Nucleus accumbens (tissue), 56 donors: ENCODE data around the gene SLC30A10.
"Not testable (repeated sequence)": the region's sequence is repeated elsewhere in the genome, so short reads cannot be mapped to it uniquely, and the experiment has no call there.

Source experiments
- DNase-seq, 56 donors: peaks; one replicate each; lab custom pipeline; 2025; lab: John Stamatoyannopoulos, UW

Gene SLC30A10

DNA sequence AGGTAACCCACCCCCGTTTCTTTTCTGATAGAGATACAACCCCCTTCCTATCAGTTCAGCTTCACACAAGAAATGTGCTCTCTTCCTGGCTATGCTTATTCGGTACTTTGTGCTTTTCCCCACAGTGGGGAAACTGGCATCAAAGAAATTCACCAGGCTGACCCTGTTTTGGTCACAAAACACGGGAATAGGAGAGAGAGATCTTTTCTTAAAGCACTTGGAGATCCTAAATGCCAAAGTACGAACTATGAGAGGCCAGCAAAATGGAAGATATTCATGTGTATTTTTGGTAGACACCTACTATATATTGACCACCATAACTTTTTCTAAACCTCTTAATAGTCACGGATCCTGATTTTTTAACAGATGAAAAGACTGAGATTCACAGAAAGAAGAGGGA, 30.0 kb downstream of the SLC30A10 start:
- DNase-seq, result no peak

DNA sequence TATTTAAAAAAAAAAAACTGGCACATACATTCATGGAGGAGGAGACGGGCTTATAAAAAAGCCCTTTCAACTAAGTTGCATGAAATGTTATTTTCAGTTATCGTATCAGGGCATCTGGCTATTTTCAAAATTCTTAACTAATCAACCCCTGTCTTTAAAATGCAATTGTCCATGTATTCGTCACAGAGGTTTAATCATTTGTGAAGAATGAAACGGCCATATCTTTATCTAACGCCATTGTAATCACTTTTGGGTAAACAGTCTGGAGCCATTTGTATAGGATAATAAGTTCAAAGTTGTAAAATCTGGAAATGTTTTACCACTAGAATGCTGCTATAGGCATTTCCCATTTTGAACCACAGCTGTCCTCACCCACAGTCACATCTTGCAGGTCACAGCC, 30.4 kb downstream of the SLC30A10 start:
- no peak for DNase-seq

DNA sequence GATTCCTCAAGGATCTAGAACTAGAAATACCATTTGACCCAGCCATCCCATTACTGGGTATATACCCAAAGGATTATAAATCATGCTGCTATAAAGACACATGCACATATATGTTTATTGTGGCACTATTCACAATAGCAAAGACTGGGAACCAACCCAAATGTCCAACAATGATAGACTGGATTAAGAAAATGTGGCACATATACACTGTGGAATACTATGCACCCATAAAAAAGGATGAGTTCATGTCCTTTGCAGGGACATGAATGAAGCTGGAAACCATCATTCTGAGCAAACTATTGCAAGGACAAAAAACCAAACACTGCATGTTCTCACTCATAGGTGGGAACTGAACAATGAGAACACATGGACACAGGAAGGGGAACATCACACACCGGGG, 36.1 kb downstream of the SLC30A10 start:
- DNase-seq, result not testable (repeated sequence)

DNA sequence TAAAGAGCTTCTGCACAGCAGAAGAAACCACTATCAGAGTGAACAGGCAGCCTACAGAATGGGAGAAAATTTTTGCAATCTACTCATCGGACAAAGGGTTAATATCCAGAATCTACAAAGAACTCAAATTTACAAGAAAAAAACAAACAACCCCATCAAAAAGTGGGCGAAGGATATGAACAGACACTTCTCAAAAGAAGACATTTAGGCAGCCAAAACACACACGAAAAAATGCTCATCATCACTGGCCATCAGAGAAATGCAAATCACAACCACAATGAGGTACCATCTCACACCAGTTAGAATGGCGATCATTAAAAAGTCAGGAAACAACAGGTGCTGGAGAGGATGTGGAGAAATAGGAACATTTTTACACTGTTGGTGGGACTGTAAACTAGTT, 36.5 kb downstream of the SLC30A10 start:
- DNase-seq, result not testable (repeated sequence)

DNA sequence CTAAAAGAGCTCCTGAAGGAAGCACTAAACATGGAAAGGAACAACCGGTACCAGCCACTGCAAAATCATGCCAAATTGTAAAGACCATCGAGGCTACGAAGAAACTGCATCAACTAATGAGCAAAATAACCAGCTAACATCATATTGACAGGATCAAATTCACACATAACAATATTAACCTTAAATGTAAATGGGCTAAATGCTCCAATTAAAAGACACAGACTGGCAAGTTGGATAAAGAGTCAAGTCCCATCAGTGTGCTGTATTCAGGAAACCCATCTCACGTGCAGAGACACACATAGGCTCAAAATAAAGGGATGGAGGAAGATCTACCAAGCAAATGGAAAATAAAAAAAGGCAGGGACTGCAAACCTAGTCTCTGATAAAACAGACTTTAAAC, 39.7 kb downstream of the SLC30A10 start:
- not testable (repeated sequence) for DNase-seq

DNA sequence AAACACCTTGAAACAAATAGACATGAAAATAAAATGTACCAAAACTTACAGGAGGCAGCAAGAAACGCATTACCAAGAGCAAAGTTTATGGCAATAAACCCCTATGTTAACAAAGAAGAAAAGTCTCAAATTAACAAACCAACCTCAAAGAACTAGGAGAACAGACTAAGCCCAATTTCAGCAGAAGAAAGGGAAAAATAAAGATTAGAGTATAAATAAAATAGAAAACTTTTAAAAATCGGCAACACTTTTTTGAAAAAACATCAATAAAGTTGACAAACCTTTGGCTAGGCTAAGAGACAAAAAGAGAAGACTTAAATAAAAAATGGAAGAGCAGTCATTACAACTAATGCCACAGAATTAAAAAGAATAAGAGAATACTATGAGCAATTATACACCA, 42.7 kb downstream of the SLC30A10 start:
- DNase-seq, result no peak

DNA sequence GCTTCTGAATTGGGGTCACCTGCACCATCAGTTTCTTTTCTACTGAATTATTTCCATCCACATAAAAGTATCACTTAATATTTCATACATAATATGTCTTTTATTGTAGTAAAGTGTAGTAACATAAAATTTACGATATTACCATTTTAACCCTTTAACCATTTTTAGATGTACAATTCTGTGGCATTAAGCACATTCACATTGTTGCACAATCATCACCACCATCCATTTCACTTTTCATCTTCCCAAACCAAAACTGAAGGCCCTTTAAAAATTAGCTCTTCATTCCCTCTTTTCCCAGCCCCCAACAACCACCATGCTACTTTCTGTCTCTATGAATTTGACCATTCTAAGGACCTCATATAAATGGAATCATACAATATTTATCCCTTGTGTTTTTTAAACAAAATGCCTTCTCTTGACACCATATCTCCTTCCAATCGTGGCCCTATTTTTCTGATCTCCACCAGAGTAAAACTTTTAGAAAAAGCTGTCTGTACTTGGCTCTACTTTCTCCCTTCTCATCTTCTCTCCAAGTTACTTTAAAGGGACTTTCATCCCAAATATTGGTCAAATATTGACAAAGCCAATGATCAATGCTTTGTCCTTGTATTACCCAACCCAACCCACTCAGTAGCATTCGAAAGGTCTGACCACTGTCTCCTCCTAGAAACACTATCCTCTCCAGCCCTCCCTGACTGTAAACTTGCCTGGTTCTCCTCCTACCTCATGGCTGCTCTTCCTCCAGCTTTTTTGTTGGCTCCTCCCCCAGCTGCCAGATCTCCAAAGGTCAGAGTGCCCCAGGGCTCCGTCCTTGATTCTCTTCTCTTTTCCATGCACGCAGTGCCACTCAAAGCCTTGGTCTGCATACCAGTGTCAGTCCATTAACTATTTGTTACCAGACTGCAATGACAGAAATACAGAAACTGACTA, 44.7 kb downstream of the SLC30A10 start:
- DNase-seq, result no peak

DNA sequence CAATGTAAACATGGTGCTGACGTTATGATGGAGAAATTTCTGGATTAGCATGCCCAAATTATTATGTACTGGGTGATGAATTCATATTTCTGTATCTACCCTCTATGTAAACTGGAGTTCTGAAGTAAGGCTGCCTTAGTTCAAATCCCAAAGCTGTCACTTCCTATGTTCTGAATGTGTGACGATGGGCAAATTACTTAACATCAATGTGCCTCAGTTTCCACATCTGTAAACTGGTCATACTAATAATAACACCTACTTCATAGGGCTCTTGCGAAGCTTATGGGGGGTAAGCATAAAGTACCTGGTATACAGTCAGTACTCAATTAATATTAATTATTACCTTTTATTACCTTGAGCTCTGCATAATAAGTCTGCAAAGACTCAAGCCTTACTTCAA, 45.6 kb downstream of the SLC30A10 start:
- DNase-seq, result no peak

DNA sequence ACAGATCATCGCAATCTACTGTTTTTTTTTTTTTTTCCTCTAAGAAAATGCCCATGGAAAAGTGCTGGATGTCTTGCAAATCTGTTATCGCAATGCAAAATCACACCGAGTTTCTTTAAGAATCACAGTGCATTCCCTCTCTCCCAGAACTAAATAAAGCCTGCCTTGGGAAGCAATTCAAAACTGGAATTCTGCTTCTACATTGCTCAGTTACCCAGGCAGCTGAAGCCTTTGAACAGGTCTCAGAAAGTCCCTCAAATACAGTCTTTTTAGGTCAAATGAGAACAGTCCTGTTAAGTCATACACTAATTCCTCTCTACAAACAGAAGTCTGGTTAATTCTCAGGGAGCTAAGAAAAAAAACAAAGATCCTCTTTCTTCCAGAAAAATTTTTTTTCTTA, 46.3 kb downstream of the SLC30A10 start:
- peak in 4 of 56 donors; percentile 2 to 12 (median 6) for DNase-seq

DNA sequence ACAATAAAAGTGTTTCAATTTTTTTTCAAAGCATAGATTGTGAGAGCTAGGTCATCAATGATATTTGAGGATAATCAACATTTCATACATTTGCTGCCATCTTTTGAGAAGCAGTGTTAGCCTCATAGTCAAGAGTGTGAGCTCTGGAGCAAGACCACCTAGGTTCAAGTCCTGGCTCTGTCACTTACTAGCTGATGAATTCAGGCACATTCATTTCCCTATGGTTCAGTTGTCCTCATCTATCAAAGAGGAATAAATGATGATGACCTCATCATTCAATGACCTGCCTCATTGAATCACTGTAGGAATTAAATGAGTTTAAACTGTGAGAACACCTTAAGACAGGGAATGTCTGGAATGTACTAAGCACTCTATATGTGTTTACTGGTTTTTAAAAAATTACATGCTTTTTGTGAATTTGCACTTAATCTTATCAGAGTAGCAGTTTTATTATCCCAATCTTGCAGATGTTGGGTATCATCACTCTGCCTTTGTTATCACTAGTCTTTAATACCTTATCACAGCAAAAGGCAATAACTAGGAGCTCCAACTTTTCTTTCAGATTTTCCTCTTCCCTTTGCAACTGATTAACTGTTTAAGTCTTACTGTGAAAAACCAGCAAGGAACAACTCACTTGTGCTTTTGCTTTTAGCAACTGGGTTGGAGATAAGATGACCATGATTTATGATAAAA, 47.4 kb downstream of the SLC30A10 start:
- DNase-seq, result no peak

DNA sequence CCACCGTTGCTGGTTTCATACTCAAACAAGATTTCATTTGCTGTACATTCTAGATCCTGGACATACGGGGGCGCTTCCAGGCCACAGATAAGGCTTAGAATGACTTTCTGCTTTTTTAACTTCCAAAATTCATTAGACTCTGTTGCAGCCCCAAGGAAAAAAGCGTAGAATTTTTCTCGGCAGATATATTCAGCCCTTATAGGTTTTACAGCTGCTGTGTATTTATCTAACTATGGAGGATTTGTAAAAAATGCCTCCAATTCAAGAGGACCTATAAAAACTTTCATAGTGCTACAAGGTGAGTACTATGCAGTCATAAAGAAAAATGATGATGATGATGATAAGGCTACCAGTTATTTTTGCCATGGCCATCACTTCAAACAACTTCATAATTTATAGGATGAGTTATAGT, 51.6 kb downstream of the SLC30A10 start:
- DNase-seq, result no peak

DNA sequence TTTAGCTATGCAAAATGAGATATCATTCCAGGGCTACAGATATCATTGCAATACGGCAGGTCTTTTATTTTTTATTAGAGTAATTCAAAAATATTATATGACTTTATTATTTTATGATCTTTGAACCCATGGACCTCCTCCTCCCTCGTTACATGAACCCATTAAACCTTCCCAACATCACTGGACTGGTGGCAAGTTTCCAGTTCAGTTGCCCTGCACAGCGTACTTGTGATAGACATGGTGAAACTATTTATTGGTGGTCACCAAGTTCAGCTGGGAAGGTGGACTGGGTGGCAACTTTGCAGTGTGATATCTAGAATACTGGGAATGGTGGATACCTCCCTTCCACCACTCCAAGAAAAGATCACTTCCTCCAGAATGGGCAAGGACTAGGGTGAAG, 52.5 kb downstream of the SLC30A10 start:
- no peak for DNase-seq

DNA sequence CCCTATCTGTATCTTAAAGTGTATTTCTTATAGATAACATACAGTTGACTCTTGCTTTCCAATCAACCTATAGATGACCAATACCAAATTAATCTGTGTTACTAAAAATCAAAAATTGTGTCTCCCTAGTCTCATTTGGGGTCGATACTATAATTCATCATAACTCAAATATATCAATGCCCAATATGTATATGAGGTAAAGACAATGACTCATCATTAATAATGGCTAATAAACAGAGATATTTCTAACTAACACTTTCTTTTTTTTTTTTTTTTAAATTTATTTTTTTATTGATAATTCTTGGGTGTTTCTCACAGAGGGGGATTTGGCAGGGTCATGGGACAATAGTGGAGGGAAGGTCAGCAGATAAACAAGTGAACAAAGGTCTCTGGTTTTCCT, 55.8 kb downstream of the SLC30A10 start:
- not testable (repeated sequence) for DNase-seq

DNA sequence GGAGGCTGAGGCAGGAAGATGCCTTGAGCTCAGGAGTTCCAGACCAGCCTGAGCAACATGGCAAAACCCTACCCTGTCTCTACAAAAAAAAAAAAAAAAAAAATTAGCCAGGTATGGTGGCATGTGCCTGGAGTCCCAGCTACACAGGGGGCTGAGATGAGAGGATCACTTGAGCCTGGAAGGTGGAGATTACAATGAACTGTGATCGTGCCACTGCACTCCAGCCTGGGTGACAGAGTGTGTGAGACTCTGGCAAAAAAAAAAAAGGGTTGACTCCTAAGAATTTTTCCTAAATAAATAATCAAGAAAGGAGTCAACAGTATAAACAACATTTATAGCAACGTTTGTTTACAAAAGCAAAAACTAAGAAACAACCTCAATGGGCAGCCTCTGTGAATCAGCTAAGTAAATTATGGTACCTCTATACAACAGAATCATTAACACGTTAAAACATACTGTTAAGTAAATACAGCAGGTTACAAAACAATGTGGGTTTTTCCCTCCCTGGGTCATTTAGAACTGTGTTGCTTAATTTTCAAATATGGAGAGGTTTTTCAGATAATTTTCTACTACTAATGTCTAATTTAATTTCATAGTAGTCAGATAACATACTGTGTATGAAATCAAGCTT, 56.8 kb downstream of the SLC30A10 start:
- no peak for DNase-seq

DNA sequence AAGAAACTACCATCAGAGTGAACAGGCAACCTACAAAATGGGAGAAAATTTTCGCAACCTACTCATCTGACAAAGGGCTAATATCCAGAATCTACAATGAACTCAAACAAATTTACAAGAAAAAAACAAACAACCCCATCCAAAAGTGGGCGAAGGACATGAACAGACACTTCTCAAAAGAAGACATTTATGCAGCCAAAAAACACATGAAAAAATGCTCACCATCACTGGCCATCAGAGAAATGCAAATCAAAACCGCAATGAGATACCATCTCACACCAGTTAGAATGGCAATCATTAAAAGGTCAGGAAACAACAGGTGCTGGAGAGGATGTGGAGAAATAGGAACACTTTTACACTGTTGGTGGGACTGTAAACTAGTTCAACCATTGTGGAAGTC, 59.7 kb downstream of the SLC30A10 start:
- DNase-seq, result not testable (repeated sequence)
